22Rv1 (cell line): Measurements from ENCODE around the gene UBE2E2.

Experiments used
- ZFX ChIP-seq: fragments of 450-650 bp; IDR thresholded peaks from 2 replicates; pipeline ENCODE4 v1.6.1; 2017; ENCODE audit warnings: antibody characterized with exemption, borderline replicate concordance
- TF ChIP-seq, protein P1 (sequence below): fragments of 450-650 bp; IDR thresholded peaks from 2 replicates; pipeline ENCODE4 v1.5.1; 2017; ENCODE audit warnings: mild to moderate bottlenecking

DNA sequence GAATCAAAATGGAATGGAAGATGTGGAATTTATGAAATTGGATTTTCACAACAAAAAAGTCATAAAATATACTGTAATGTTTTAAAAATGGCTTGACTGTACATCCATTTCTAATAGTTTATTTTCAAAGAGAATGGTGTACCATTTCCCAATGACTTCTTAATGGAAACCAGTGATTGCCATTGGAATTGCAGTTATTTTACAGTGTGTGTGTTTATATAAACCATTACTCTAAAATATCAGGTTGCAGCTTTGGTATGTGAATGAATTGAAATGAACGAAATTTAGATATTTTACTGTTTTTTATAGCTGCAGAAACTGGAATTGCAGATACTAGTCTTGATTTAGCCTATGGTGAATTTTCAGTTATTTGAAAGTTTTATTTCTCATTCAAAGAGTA is 165.6 kb downstream of the UBE2E2 start:
- TF ChIP-seq, protein P1, sequence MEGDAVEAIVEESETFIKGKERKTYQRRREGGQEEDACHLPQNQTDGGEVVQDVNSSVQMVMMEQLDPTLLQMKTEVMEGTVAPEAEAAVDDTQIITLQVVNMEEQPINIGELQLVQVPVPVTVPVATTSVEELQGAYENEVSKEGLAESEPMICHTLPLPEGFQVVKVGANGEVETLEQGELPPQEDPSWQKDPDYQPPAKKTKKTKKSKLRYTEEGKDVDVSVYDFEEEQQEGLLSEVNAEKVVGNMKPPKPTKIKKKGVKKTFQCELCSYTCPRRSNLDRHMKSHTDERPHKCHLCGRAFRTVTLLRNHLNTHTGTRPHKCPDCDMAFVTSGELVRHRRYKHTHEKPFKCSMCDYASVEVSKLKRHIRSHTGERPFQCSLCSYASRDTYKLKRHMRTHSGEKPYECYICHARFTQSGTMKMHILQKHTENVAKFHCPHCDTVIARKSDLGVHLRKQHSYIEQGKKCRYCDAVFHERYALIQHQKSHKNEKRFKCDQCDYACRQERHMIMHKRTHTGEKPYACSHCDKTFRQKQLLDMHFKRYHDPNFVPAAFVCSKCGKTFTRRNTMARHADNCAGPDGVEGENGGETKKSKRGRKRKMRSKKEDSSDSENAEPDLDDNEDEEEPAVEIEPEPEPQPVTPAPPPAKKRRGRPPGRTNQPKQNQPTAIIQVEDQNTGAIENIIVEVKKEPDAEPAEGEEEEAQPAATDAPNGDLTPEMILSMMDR: no peak
- no peak for TF ChIP-seq ZFX
